Amygdala (tissue), 56 donors: ENCODE data around the gene GAS6.
A peak's percentile ranks its signal among the peaks of the same experiment; 100 is the strongest.
"Not testable (repeated sequence)": the region's sequence is repeated elsewhere in the genome, so short reads cannot be mapped to it uniquely, and the experiment has no call there.

Experiments used
- DNase-seq, 56 donors: peaks; one replicate each; lab custom pipeline; 2025; lab: John Stamatoyannopoulos, UW

Gene GAS6

DNA sequence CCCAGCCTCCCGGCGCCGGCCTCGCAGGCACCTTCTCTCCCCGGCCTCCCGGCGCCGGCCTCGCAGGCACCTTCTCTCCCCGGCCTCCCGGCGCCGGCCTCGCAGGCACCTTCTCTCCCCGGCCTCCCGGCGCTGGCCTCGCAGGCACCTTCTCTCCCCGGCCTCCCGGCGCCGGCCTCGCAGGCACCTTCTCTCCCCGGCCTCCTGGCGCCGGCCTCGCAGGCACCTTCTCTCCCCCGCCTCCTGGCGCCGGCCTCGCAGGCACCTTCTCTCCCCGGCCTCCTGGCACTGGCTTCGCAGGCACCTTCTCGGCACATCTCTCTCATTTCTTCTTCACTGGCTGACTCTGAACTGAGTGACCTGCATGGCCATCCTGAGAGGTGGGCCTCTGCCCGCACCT is 37.4 kb downstream of the GAS6 start:
- DNase-seq, result not testable (repeated sequence)

DNA sequence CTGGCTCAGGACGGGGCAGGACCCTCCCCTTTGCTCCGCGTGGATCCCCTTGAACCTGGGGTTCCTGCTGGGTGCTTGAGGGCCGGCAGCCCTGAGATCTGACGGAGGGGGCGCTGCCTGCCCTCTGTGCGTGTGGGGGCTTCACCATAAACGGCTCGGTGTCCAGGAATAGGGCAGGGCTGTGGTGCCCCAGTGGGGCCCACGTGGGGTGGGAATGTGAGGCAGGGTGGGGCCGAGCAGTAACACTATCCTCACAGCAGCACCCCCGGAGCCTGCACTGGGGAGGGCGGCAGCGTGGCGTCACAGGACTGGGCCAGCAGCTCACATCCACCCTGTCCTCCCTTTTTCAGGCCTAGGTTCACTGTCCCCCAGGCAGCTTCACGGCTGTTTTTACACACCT is 38.0 kb downstream of the GAS6 start:
- no peak for DNase-seq

DNA sequence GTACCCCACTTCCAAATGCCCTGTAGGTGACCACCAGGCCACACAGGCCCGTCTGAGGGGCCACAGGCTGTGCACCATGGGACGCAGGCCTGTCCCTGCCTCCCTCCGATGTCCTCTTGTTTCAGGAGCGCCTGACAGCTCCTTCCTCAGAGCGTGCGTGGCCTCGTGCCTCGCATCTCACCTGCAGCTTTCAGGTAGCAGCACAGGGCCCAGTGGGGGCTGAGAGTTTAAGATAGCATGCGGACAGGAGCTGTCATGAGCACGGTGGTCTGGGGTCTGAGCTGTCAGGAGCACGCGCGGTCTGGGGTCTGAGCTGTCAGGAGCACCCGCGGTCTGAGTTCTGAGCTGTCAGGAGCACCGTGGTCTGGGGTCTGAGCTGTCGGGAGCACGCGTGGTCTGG is 40.1 kb downstream of the GAS6 start:
- no peak for DNase-seq

DNA sequence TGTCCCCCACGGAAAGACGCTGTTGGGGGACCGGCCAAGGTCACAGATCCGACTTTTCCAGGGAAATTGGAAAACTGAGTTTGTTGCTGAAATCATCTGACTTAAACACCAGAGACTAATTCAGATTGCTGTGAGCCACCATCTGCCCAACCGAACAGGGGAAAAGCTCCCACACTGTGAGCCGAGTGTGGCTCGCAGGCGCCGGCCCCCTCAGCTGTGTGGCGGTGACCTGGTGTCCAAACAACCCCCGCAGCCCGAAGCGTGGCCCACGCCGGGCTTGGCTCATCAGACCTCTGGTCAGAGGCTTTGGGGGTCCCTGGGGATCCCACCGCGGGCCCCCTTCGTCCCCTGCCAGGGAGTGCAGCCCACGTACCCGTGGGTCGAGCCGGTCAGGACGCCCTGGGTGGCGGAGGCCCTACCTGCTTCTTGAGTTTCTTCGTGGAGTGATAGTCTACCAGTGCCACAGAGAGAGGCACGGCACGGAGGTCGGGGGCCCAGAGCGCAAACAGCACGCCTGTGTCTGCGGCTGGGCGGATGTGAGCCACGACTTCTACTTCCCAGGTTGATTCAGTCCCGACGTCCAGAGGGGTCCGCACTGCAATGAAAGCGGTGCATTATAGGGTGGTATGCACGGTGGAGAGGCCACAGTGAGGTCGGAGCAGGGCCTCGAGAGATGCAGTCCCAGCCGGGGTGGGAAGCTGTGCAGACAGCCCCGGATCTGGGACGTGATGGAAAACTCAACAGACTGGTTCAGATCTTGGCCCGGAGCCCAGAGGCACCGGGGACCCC is 40.7 kb downstream of the GAS6 start:
- DNase-seq, result no peak

DNA sequence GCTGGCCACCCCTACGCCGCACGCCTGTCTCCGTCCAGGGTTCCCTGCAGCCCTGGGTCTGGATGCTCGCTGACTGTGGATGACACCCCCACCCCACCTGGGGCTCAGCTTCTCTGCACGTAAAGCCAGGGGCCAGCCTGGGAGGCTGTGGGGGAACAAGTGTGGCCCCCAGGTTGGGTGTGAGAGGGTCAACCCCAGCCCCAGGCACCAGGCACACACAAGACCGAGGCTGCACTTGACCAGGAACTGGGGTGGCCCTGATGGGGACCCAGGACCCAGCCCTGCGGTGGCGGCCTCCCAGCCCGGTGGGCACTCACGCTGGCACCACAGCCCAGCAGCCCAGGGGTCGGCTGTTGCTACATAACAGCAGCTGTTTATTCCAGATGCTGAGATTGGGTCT is 41.6 kb downstream of the GAS6 start:
- DNase-seq, result no peak

DNA sequence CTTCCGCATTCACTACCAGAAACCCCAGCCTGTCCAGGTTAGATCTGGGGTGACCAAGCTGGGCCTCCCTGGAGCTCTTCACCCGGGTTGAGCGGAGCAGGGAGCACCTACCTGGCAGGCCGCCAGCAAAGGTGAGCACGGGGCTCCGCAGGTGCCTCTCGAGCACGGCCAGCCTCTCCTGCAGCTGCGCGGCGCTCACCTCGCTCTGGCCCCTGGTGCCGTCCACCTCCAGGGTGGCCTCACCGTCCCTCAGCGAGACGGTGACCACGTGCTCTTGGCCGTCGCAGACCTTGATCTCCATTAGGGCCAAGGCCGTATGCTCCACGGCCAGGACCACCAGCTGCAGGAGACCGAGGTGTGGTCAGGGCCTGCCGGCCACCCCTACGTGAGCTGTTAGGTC is 42.0 kb downstream of the GAS6 start:
- no peak for DNase-seq

DNA sequence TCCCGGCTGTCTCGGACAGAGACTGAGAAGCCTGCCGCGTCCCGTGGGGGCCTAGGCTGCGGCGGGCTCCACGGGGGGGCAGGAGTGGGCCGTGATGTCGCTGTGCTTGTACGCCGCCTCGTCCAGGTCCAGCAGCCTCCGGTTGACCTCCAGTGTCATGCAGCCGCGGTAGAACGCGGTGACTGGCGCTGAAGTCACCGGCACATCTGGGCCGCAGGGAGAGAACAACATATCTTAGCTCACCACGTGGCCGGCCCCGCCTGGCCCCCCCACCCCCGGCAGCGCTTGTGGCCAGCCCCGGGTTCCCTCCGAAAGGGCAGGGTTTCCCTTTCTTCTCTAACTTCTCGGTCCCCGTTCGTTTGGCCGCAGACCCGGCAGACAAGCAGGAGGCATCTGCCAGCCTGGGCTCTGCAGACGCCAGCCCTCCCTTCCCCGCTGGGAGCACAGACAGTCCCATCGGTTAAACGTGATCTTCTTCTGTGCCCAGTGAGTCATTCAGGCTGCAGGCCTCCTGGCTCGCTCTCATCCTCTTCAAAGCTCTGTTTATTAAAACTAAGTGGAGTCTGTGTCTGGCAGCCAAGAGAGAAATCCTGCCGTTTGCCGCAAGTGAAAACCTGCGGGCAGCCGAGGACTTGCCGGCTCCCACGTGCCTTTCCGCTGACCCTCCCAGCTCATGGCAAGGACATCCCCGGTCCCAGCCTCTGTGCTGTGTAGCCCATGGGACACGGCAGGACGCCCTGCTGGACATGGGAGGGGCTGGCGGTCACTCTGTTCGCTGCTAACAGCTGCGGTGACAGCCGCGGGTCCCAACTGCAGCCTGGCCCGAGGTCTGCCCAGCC is 42.8 kb downstream of the GAS6 start:
- peak in 53 of 56 donors; percentile 16 to 91 (median 72) for DNase-seq

DNA sequence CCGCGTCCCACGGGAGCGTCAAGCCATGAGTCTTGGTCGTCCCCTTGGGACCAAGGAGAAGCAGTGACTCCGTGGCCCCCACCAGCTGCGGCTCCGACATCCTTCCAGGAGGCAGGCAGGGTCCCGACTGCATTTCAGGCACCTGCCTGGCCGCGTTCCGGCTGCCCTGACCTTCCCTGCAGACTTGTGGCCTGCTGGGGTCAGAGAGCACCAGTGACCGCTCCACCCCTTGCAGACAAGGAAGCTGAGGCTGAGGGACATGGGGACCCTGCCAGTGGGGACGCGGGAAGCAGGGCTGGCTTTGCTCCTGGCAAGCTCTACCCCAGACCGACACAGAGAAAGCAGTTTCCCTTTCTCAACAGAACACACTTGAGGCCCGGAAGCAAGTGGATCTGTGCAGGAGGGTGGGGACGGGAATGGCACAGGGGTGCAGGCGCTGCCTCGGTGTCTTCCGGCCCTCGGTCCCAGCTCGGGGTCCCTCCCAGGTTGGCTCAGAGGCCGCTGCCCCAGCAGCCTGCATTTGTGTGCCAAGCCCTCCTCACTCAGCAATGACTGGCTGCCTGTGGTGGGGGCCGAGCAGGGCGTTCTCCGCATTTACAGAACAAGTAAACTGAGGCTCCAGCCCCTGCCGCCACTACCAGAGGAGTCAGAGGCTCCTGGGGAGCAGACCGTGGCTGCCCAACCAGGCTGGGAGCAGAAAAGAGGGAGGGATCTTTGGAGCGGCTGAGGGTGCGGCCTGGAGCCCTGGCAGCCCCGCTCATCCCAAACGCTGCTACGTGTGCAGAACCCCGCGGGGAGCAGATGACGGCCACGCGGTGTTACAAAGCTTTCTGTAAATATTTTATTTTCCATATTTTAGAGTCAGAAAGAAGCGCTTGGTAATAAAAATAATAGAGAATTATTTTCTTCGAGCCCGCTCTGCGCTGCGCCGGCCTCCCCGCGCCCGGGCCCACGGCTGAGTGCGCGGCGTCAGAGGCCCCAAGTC is 43.9 kb downstream of the GAS6 start:
- DNase-seq, result no peak

DNA sequence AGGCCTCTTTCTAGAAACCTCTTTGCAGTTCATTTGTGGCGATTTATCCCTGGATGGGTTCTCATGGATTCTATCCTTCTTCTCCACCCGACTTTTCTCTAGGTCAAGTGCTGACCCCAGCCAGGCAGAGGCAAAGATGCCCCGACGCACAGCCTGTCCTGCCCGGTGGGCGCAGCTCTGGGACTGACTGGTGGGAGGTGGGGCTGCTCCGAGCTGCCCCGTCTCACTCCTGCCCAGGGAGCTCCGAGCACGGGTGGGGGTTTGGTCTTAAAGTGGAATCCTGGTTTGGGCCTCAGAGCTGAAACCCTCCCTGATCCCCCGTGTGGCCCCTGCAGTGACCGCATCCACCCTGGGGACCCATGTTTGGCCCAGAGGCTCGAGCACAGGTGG is 44.5 kb downstream of the GAS6 start:
- DNase-seq, result no peak

DNA sequence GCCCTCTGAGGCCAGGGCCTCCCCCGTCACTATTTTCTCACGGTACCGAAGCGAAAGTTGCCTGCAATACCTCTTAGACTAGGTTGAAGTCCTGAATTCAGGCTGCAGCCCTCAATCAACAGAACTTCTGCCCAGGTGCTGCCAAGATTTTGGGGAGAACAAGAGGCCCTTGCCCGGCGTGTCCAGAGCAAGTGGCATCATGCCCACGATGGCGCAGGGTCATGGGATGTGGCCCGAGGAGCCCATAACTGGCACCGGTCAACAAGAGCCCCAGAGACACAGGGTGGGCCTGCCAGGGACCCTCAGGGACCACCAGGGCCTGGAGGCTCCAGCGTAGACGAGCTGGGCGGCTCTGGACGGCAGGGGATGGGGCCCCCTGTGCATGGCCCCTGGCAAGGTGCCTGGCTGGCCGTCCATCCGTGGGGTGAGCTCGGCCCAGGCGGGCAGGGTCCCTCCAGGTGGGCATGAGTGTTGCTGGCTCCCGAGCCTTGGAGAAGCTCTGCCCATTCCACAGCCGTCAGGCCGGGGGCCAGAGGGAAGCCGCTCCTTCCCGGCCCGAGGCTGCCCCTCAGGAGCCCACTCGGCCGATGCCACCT is 45.1 kb downstream of the GAS6 start:
- DNase-seq, result no peak

DNA sequence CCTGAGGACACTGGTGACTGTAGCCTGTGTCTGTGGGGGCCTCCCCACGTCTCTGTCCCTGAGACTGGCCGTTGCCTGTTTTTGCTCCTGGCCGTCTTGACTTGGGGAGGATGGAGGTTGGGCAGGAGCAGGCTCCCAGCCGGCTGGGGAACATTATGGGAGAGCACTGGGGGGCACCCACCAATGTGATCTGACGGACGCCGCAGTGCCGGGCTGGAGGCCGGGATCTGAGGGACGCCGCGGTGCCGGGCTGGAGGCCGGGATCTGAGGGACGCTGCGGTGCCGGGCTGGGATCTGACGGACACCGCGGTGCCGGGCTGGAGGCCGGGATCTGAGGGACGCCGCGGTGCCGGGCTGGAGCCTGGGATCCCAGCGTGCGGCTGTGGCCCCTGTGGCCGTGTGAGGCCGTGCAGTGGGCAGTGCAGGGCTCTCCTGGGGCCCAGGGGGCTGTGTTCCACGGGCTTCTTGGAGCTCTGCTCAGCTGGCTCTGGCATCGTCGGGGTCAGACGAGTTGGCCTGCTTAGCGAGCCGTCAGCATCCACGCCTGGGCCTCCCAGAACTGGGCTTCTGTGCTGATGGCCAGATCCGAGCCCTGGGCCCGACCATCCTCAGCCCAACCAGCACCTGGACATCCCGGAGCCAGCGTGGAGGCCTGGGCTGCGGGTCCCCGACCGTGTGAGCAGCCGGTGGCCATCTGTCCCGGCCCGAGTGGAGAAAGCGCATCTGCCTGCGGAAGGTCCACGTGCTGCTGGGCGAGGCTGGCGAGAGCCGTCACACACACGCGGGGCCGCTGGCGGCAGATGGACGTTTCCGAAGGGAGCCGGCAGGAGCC is 45.8 kb downstream of the GAS6 start:
- no peak for DNase-seq

DNA sequence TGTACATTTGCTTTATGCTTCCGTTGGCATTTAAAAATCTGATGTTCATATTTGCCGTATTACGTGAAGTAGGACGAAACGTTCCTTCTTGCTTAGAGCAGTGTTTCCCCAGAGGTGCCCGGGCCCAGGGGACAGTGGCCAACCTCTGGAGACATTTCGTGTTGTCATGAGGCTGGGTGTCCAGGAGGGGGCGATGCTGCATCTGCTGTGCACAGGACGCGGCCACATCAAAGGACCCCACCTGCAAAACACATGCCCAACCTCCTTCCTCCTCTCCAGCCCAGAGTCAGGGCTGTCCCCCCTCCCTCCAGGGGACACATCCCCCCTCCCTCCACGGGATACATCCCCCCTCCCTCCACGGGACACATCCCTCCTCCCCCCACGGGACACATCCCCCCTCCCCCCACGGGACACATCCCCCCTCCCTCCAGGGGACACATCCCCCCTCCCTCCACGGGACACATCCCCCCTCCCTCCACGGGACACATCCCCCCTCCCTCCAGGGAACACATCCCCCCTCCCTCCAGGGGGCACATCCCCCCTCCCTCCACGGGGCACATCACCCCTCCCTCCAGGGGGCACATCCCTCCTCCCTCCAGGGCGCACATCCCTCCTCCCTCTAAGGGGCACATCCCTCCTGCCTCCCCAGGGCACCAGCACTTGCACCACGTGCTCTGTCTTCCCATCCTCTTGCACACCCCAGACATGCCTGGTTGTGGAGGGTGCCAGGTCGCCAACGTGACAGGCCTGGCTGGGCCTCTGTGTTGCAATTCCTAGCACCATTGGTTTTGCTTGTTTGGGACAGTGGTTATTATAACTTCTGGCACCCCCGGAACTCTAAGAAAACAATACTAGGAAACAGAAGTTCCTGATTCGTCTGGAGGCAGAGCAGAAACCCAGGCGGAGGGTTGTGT is 46.7 kb downstream of the GAS6 start:
- peak in 45 of 56 donors; percentile 9 to 84 (median 45) for DNase-seq

DNA sequence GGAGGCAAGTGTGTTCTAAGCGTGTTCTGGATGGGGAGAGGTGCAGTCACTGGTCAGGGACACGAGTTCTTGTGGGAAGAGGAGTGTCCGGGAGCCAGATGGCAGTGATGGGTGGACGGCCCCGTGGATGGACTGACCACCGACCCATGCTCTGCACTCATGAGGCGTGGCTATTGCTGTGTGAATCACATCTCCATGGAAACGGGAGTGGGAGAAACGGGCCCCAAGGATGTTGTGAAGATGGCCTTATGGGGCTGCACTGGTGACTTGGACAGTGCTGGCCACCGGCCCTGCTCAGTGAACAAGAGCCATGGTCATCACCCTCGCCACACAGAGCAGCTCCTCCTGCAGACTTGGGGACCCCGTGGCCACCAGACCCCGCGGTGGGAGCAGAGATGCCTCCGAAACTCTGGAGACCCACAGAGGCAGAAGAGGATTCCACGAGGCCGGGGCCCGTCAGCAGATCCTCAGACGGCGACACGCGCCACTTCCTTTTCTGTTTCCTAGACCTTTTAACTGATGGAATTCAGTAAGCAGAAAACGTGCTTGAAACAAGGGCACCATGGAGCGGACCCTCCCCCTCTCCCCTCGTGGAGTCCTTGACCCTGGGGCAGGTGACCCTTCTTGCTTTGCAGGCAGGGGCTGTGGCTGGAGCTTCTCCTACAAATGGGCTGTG is 47.5 kb downstream of the GAS6 start:
- DNase-seq, result no peak

DNA sequence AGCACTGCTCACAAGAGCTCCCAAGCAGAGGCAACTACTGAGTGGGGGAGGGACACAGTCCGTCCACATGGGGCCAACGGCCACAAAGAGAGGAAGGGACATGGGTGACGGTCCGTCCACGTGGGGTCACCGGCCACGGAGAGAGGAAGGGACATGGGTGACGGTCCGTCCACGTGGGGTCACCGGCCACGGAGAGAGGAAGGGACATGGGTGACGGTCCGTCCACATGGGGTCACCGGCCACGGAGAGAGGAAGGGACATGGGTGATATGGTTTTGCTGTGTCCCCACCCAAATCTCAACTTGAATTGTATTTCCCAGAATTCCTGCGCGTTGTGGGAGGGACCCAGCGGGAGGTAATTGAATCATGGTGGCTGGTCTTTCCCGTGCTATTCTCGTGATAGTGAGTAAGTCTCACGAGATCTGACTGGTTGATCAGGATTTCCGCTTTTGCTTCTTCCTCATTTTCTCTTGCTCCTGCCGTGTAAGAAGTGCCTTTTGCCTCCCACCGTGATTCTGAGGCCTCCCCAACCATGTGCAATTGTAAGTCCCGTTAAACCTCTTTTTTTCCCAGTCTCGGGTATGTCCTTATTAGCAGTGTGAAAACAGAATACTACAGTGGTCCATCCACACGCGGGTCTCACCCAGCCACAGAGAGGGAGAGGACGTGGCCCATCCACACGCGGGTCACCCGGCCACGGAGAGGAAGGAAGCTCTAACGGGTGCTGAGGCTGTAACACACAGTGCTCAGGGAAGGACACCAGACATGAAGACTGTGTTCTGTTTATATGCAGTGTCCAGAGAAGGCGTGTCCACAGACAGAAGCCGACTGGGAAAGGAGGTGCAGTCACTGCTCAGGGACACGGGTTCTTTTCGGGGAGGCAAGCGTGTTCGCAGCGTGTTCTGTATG is 48.5 kb downstream of the GAS6 start:
- peak in 2 of 56 donors; percentile 6 to 36 for DNase-seq

DNA sequence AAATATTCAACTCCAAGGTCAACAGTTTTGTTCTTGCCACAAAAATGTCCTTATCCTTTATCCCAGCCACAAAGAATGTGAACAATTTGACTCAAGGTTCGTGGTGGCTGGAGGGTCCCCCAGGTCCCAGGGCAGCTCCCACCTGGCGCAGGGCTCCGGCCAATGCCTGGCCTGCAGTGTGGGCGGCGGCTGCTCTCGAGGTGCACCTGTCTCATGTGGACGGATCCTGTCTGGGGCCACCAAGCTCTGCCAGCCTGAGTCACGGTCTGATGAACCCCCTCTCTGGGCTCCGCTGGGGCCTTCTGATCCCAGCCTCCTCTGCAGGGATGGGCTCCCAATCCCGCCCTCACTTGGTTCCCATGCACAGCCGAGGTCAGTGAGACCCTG is 49.4 kb downstream of the GAS6 start:
- no peak for DNase-seq

DNA sequence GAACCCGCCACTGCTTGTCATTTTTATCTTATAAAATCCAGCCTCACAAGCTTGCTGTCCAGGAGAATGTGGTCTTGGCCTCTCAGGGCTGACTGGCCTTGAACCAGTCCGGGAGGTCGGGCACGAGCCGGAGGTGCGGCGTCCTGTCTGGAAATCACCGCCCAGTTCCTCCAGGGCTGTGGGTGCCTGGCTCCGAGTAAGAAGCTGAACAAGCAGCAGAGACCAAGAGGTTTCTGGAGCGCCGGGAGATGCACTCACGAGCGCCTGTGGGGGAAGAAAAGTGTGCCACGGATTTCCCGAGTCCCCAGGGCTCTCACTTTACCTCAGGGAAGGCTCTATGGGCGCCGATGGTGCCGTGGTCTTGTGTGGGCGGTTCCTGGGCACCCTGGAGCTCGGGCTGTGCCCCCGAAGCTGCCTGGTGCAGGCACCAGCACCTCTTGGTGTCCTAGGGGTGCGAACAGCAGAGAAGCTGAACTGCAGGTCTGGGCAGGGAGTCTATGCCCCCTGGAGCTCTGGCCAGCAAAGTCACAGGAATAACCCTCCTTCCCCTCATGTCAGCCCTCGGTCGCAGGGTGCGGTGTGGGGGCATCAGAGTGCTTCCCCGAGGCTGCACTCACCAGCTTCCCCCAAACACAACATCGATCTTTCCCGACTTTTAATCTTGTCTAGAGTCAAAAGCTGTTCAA is 50.0 kb downstream of the GAS6 start:
- DNase-seq, result no peak
